Ovary (tissue), 9 donors: ENCODE results near the gene TMEM86B. TPM values are rescaled to one million over a fixed set of nuclear protein-coding genes. Genes with fewer than 3 reads are reported as not detected.

Source experiments
- DNase-seq, 5 donors: peaks; one replicate each; pipeline ENCODE4 v3.0.0-alpha.2; 2019 to 2020
- H3K27ac ChIP-seq, 2 donors: fragments of 200-600 bp; one replicate each; pipeline versions ENCODE4 v1.5.1 to v1.8.0; 2019 to 2022
- H3K27me3 ChIP-seq: fragments of 200-600 bp; one replicate; pipeline ENCODE4 v1.8.0; 2022
- H3K36me3 ChIP-seq: fragments of 200-600 bp; sonication (generic); one replicate; pipeline ENCODE4 v1.5.1; 2019
- H3K4me1 ChIP-seq: one replicate; pipeline ENCODE4 v1.8.1; 2013; ENCODE audit warnings: mild to moderate bottlenecking, moderate library complexity; ENCODE audit not compliant: insufficient read depth
- H3K4me3 ChIP-seq: fragments of 200-600 bp; sonication (generic); one replicate; pipeline ENCODE4 v1.5.1; 2017
- H3K9me3 ChIP-seq, 2 donors: fragments of 200-600 bp in 1 of 2; sonication (generic) in 1 of 2; one replicate each; pipeline versions ENCODE4 v1.5.1 to v1.8.1; 2013 to 2019; ENCODE audit warnings: mild to moderate bottlenecking in 1 of 2, moderate library complexity in 1 of 2
- EP300 ChIP-seq: sonication (generic); formaldehyde crosslinking; IDR thresholded peaks from one replicate; pipeline ENCODE4 v1.6.1; 2017; ENCODE audit warnings: antibody characterized with exemption
- POLR2A ChIP-seq: fragments of 450-650 bp; IDR thresholded peaks from one replicate; pipeline ENCODE4 v1.6.1; 2017; ENCODE audit warnings: antibody characterized with exemption, mild to moderate bottlenecking, moderate library complexity
- WGBS, 3 donors: extraction: QIAGEN DNeasy Blood & Tissue Kit in 1 of 3; methylation state at CpG; one replicate each; pipeline versions ENCODE4 v1.1.5 to v1.1.7; 2013 to 2017; 5-methylcytosine and 5-hydroxymethylcytosine counted together
- intact Hi-C, 4 donors: fragments of 100-400 bp; cut with DNase I; formaldehyde crosslinking; loops; one replicate each; pipeline versions ENCODE4 v1.11.0 to v1.15.1; 2022 to 2023
- polyA plus RNA-seq, 2 donors: library from polyadenylated mRNA; stranded (reverse); fragments of 200-250 nt in 1 of 2; fragments of 350-450 nt in 1 of 2; fragmentation: Illumina TruSeq in 1 of 2; extraction: RNeasy Lipid Tissue Mini Kit (QIAGEN cat#74804) in 1 of 2; gene quantifications; one replicate each; pipeline ENCODE4 v1.2.3, GENCODE V29; 2013 to 2014
- total RNA-seq, 7 donors: library from RNA; depleted of rRNA in 2 of 7; stranded (reverse); fragments of >200 nt in 2 of 7; fragmentation: NEBNext Ultra II Directional in 3 of 7; extraction: Animal tissue kit (Norgen Biotek cat#: 25700) in 3 of 7; gene quantifications; one replicate each; pipeline versions ENCODE4 v1.1.0 to v1.2.4, GENCODE V29; 2016 to 2023
- TF ChIP-seq, protein P1 (sequence below), 3 donors: fragments of 450-650 bp in 2 of 3; fragments of 200-600 bp in 1 of 3; IDR thresholded peaks; one replicate each; pipeline versions ENCODE4 v1.5.1 to v1.8.0; 2016 to 2022; ENCODE audit warnings: antibody characterized with exemption in 3 of 3, mild to moderate bottlenecking in 1 of 3
- donor health status: DM: no; HTN: no; CAD: no; lungs with moderate emphysema.
- donor health status: DM: no; HTN: no; CAD: no.
- donor health status: Bipolar disorder and iron deficiency.
- donor health status: DM: yes; HTN: yes; CAD: no.
- donor health status: DM: no; HTN: no; CAD: no.
- donor health status: DM: yes; HTN: yes; CAD: no.

The TMEM86B gene
- total and polyA plus RNA-seq, 9 donors, result 2.6 to 4.9 (median 3.4) TPM; not detected in 1

DNA sequence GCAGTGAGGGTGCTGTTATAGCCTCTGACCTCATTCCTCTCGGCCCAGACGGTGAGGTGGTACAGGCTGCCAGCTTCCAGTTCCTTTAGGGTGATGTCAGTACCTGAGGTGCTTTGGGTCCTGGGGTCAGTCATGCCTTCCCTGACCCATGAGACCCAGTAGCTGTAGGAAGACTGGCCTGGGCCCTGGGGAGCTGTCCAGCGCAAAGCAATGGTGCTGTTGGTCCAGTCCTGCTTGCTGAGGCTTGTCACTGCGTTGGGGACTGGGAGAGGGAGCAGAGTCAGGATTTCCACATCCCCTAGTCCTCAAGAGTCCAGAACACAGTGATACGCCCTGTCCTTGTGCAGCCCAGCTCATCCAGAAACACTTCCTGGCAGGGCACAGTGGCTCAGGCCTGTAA lies 29.9 kb downstream of the TMEM86B start:
- no peak overlapping the region for H3K4me3 ChIP-seq
- H3K4me1 ChIP-seq, result no peaks in the 10 kb centered on the region
- H3K27ac ChIP-seq, result no peak overlapping the region
- no peaks in the 10 kb centered on the region for H3K27me3 ChIP-seq
- H3K36me3 ChIP-seq, result no peaks in the 10 kb centered on the region
- H3K9me3 ChIP-seq, result no peaks in the 10 kb centered on the region
- DNase-seq, result no peak
- no peak for TF ChIP-seq EP300
- TF ChIP-seq, protein P1, sequence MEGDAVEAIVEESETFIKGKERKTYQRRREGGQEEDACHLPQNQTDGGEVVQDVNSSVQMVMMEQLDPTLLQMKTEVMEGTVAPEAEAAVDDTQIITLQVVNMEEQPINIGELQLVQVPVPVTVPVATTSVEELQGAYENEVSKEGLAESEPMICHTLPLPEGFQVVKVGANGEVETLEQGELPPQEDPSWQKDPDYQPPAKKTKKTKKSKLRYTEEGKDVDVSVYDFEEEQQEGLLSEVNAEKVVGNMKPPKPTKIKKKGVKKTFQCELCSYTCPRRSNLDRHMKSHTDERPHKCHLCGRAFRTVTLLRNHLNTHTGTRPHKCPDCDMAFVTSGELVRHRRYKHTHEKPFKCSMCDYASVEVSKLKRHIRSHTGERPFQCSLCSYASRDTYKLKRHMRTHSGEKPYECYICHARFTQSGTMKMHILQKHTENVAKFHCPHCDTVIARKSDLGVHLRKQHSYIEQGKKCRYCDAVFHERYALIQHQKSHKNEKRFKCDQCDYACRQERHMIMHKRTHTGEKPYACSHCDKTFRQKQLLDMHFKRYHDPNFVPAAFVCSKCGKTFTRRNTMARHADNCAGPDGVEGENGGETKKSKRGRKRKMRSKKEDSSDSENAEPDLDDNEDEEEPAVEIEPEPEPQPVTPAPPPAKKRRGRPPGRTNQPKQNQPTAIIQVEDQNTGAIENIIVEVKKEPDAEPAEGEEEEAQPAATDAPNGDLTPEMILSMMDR (IDR thresholded peaks at IDR 0.05), result no peak
- TF ChIP-seq POLR2A, result no peak
- intact Hi-C loops, result no loop called here
- 54 to 68% (median 55%) methylated on average over 5 of the region's 5 CpGs for WGBS, 3 donors

DNA sequence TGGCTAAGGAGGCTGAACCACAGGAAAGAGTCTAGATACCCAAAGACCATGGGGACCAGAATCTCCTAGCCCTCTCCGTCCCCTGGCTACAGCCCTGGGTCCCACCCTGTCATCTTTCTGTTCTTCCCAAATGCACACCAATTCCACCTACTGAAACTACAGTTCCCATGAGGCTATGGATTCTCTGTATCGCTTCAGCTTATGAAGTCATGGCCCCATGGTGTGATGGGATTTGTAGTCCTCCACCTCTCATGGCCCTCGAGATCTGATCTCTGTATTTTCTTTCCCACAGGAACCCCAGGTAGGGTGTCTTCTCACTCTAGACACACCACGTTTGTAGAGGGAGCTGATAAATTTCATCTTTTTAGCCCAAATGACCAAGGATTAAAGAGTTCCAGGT lies 31.0 kb downstream of the TMEM86B start:
- no peak for DNase-seq
- Histone ChIP-seq H3K9me3 (no peaks in the 10 kb centered on the region), H3K4me1 (no peaks in the 10 kb centered on the region), H3K27me3 (no peaks in the 10 kb centered on the region), H3K36me3 (no peaks in the 10 kb centered on the region), H3K27ac (no peak overlapping the region), H3K4me3 (no peak overlapping the region)
- WGBS, 3 donors, result 58 to 68% (median 63%) methylated on average over 4 of the region's 4 CpGs
- TF ChIP-seq, protein P1 (IDR thresholded peaks at IDR 0.05), result no peak
- TF ChIP-seq EP300 (no peak), POLR2A (no peak)
- intact Hi-C loops, result no loop called here

DNA sequence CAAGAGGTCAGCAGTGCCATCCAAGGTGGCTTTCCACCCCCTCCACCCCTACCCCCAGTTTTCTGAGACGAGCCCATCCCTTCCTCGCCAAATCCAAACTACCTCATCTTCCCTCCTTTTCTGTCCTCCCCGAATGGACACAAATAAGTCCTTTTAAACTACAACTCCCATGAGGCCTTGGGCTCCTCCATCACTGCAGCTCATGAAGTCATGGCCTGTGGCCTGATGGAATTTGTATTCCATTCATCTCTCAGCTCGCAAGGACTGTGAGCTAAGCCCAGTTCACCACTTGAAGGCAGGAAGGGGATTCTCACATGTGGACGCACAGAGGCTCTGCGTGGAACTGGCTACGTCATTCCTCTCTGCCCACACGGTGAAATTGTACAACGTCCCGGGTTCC lies 31.8 kb downstream of the TMEM86B start:
- no peak for DNase-seq
- Histone ChIP-seq H3K27me3 (no peaks in the 10 kb centered on the region), H3K27ac (no peak overlapping the region), H3K36me3 (no peaks in the 10 kb centered on the region), H3K4me3 (no peak overlapping the region), H3K9me3 (no peaks in the 10 kb centered on the region), H3K4me1 (no peaks in the 10 kb centered on the region)
- WGBS, 3 donors, result 82 to 91% (median 88%) methylated on average over 10 of the region's 10 CpGs
- TF ChIP-seq, protein P1 (IDR thresholded peaks at IDR 0.05), result no peak
- no peak for TF ChIP-seq EP300
- TF ChIP-seq POLR2A, result no peak
- intact Hi-C loops, result no loop called here

DNA sequence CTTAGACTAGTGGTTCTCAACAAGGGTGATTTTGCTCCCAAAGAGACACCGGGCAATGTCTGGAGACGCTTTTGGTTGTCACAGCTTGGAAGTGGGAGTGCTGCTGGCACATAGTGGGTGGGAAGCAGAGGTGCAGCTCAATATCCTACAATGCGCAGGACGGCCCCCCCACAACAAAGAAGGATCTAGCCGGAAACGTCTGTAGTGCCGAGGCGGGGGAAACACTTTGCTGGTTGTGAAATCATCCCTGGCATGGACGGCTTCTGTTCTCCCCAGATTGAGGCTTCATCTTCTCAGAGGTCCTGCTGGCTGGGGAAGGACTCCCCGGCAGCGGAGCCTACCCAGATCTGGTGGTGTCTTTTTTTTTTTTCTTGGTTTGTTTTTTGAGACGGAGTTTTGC lies 35.1 kb downstream of the TMEM86B start:
- TF ChIP-seq, protein P1 (IDR thresholded peaks at IDR 0.05), result no peak
- TF ChIP-seq POLR2A (no peak), EP300 (no peak)
- Histone ChIP-seq H3K27me3 (no peaks in the 10 kb centered on the region), H3K9me3 (no peaks in the 10 kb centered on the region), H3K4me3 (no peak overlapping the region), H3K27ac (no peak overlapping the region), H3K36me3 (no peaks in the 10 kb centered on the region), H3K4me1 (no peaks in the 10 kb centered on the region)
- 78 to 81% (median 79%) methylated on average over 12 of the region's 12 CpGs for WGBS, 3 donors
- no peak for DNase-seq
- intact Hi-C loops, result no loop called here
